ENCODE results near the gene WDR1. TPM values are rescaled to one million over a fixed set of nuclear protein-coding genes. Genes with fewer than 3 reads are reported as not detected.

The WDR1 gene
- total and polyA plus RNA-seq, 2 of the 13 experiments (the other 11 are each of a cell fraction or from before 2014, with no cell fraction given), result 106 to 198 TPM

GRCh38 chr4:10081218-10081606, 35.4 kb downstream of the WDR1 start:
- peaks cover 65 to 96% of the 10 kb centered on the region in 2 experiments; a peak in 4 of 5 replicates for H3K36me3 ChIP-seq (replicated peaks in 1 of 2; ENCODE audit: control insufficient read depth in 1 of 2, insufficient read depth in 2 of 2, low read length in 2 of 2)
- intact Hi-C loops (cut with micrococcal nuclease; ENCODE audit: unreplicated experiment), result no loop called here
- no TSS peak for BruUV-seq (replicated peaks)
- no peak for FAIRE-seq
- POLR2A ChIA-PET, result no interaction called here
- no peak for TF ChIP-seq MIER2 (CRISPR knock-in tag; IDR thresholded peaks at IDR 0.05)
- TF ChIP-seq ZNF501 (CRISPR knock-in tag; IDR thresholded peaks at IDR 0.05), result no peak
- TF ChIP-seq KDM6A (CRISPR knock-in tag; IDR thresholded peaks at IDR 0.05; ENCODE audit: low read depth), result no peak
- no peak for TF ChIP-seq CENPX (CRISPR knock-in tag; IDR thresholded peaks at IDR 0.05)
- TF ChIP-seq PBX2 (CRISPR knock-in tag; IDR thresholded peaks at IDR 0.05), result no peak
- TF ChIP-seq ZHX1 (CRISPR knock-in tag; IDR thresholded peaks at IDR 0.05; ENCODE audit: low read depth), result no peak
- TF ChIP-seq NBN (conservative IDR thresholded peaks at IDR 0.05), result no peak
- no peak for TF ChIP-seq HMG20A (CRISPR knock-in tag; IDR thresholded peaks at IDR 0.05; ENCODE audit: borderline replicate concordance)
- TF ChIP-seq ZNF720 (CRISPR knock-in tag; IDR thresholded peaks at IDR 0.05), result no peak
- TF ChIP-seq XRCC5 (optimal IDR thresholded peaks at IDR 0.05; ENCODE audit: low read length), result no peak
- TF ChIP-seq ZNF879 (CRISPR knock-in tag; IDR thresholded peaks at IDR 0.05), result no peak
- TF ChIP-seq ZFP82 (CRISPR knock-in tag; IDR thresholded peaks at IDR 0.05; ENCODE audit: borderline replicate concordance), result no peak
- TF ChIP-seq YEATS4 (CRISPR knock-in tag; IDR thresholded peaks at IDR 0.05; ENCODE audit: borderline replicate concordance), result no peak
- TF ChIP-seq HOXA3 (CRISPR knock-in tag; IDR thresholded peaks at IDR 0.05), result no peak
- TF ChIP-seq IRX3 (CRISPR knock-in tag; IDR thresholded peaks at IDR 0.05; ENCODE audit: borderline replicate concordance, low read depth), result no peak
- TF ChIP-seq CSRNP1 (CRISPR knock-in tag; IDR thresholded peaks at IDR 0.05), result no peak
- TF ChIP-seq HOXD1 (CRISPR knock-in tag; IDR thresholded peaks at IDR 0.05), result no peak
- no peaks in the 10 kb centered on the region for H3K27me3 ChIP-seq (ENCODE audit: control insufficient read depth in 1 of 2, insufficient read depth in 2 of 2, low read length in 2 of 2)
- no peaks in the 10 kb centered on the region for H3K79me2 ChIP-seq (ENCODE audit: insufficient read depth, low read length)
- no peak overlapping the region for H2AFZ ChIP-seq (ENCODE audit: low read length)
- H4K20me1 ChIP-seq (ENCODE audit: insufficient read depth, low read length), result peaks cover 3% of the 10 kb centered on the region; the same call in 1 of the 2 replicates
- no peak overlapping the region for H3K27ac ChIP-seq (ENCODE audit: extremely low read length, insufficient read depth, low read length)
- H3K9me3 ChIP-seq (ENCODE audit: low read length), result no peaks in the 10 kb centered on the region
- in situ Hi-C loops (cut with HindIII; ENCODE audit: extremely low pct_ligation_motif_present, low pct_unique_long_range_greater_than_20kb), result no loop called here
- no peaks in the 10 kb centered on the region for H3K4me1 ChIP-seq (ENCODE audit: insufficient read depth, low read length)
- H3K4me2 ChIP-seq (ENCODE audit: low read depth, low read length), result no peak overlapping the region
- no peak for DNase-seq (ENCODE audit: low spot score)
- no peak overlapping the region for H3K4me3 ChIP-seq (replicated peaks in 1 of 3; ENCODE audit: insufficient read depth in 1 of 3, low read depth in 2 of 3, low read length in 3 of 3)
- 97% methylated on average over 12 of the region's 12 CpGs for WGBS (ENCODE audit: low lambda C conversion rate)
- no peak overlapping the region for H3K9ac ChIP-seq (ENCODE audit: insufficient read depth, low read depth, low read length)
- ATAC-seq, result no peak
- CTCF ChIA-PET (ENCODE audit: low intra/inter-chr PET ratio, low total read pairs), result no interaction called here
